Measurements from ENCODE around the gene CCDC186. TPM values are rescaled to one million over a fixed set of nuclear protein-coding genes. Genes with fewer than 3 reads are reported as not detected.

CCDC186 gene
- polyA plus RNA-seq, 1 donor from 2014 or later: 24.2 TPM

- Histone ChIP-seq H2AFZ (ENCODE audit: low read depth, low read length) (no peak overlapping the region), H3K27me3 (ENCODE audit: insufficient read depth, low read depth, low read length) (peaks cover 7% of the 10 kb centered on the region), H3K9ac (ENCODE audit: low read length) (no peak overlapping the region), H3K9me3 (ENCODE audit: low read length) (no peaks in the 10 kb centered on the region), H3K79me2 (replicated peaks; ENCODE audit: insufficient read depth, low read length) (peaks cover 17% of the 10 kb centered on the region), H4K20me1 (ENCODE audit: insufficient read depth) (no peaks in the 10 kb centered on the region), H3K4me3 (ENCODE audit: low read length) (no peak overlapping the region), H3F3A (ENCODE audit: insufficient read depth, low read length, poor library complexity, severe bottlenecking) (no peaks in the 10 kb centered on the region), H3K4me2 (ENCODE audit: low read length) (no peak overlapping the region), H3K9me2 (ENCODE audit: insufficient read depth, low read length) (no peaks in the 10 kb centered on the region), H3K36me3 (ENCODE audit: insufficient read depth, low read length) (no peaks in the 10 kb centered on the region), H3K27ac (ENCODE audit: low read length) (no peak overlapping the region)
- TF ChIP-seq EZH2 (IDR thresholded peaks at IDR 0.05; ENCODE audit: borderline replicate concordance, insufficient read depth, low read length, poor library complexity, severe bottlenecking) (no peak), MXI1 (conservative IDR thresholded peaks at IDR 0.05; ENCODE audit: poor library complexity, severe bottlenecking) (no peak), POLR2AphosphoS5 (IDR thresholded peaks at IDR 0.05) (no peak), TAF1 (IDR thresholded peaks at IDR 0.05; ENCODE audit: low read depth) (no peak), RAD21 (conservative IDR thresholded peaks at IDR 0.05) (no peak), SMC3 (conservative IDR thresholded peaks at IDR 0.05; ENCODE audit: poor library complexity) (no peak), CTCF (IDR thresholded peaks at IDR 0.05; ENCODE audit: poor library complexity, severe bottlenecking) (no peak), EP300 (conservative IDR thresholded peaks at IDR 0.05; ENCODE audit: poor library complexity, severe bottlenecking) (no peak), REST (IDR thresholded peaks at IDR 0.05; ENCODE audit: borderline replicate concordance) (no peak)
Measured at GRCh38 chr10:114176511-114176910, 2.5 kb upstream of the CCDC186 start.

- H2AFZ ChIP-seq (ENCODE audit: low read depth, low read length): no peak overlapping the region
- no peak for TF ChIP-seq POLR2AphosphoS5 (IDR thresholded peaks at IDR 0.05)
- TF ChIP-seq RAD21 (conservative IDR thresholded peaks at IDR 0.05): no peak
- TF ChIP-seq SMC3 (conservative IDR thresholded peaks at IDR 0.05; ENCODE audit: poor library complexity): no peak
- TF ChIP-seq EP300 (conservative IDR thresholded peaks at IDR 0.05; ENCODE audit: poor library complexity, severe bottlenecking): no peak
- TF ChIP-seq MXI1 (conservative IDR thresholded peaks at IDR 0.05; ENCODE audit: poor library complexity, severe bottlenecking): no peak
- H3F3A ChIP-seq (ENCODE audit: insufficient read depth, low read length, poor library complexity, severe bottlenecking): no peaks in the 10 kb centered on the region
- H3K79me2 ChIP-seq (replicated peaks; ENCODE audit: insufficient read depth, low read length): peaks cover 24% of the 10 kb centered on the region
- H3K9me2 ChIP-seq (ENCODE audit: insufficient read depth, low read length): no peaks in the 10 kb centered on the region
- no peaks in the 10 kb centered on the region for H3K36me3 ChIP-seq (ENCODE audit: insufficient read depth, low read length)
- no peak overlapping the region for H3K4me3 ChIP-seq (ENCODE audit: low read length)
- no peak overlapping the region for H3K9ac ChIP-seq (ENCODE audit: low read length)
- no peak overlapping the region for H3K4me2 ChIP-seq (ENCODE audit: low read length)
- no peaks in the 10 kb centered on the region for H4K20me1 ChIP-seq (ENCODE audit: insufficient read depth)
- no peaks in the 10 kb centered on the region for H3K9me3 ChIP-seq (ENCODE audit: low read length)
- H3K27ac ChIP-seq (ENCODE audit: low read length): no peak overlapping the region
- peaks cover 7% of the 10 kb centered on the region for H3K27me3 ChIP-seq (ENCODE audit: insufficient read depth, low read depth, low read length)
Measured at GRCh38 chr10:114175667-114176066, 1.7 kb upstream of the CCDC186 start.
